Panc1 (cell line): ENCODE data around the gene RING1. TPM values are rescaled to one million over a fixed set of nuclear protein-coding genes. Genes with fewer than 3 reads are reported as not detected.

Source experiments
- ATAC-seq: fragments of 200-7000 bp; cut with Tn5 transposase; 2 replicates; pipeline ENCODE4 v1.9.1; 2020; ENCODE audit warnings: mild to moderate bottlenecking, moderate library complexity
- BruUV-seq: library from RNA; stranded (reverse); fragments of 400-500 nt; replicated peaks from 2 replicates; lab custom pipeline; 2021; lab: Mats Ljungman, UMichigan
- CTCF ChIA-PET: fragments of 300-600 bp; sonication (Branson Sonifier 250); formaldehyde crosslinking; loops from one replicate; lab custom pipeline; 2022; ENCODE audit warnings: antibody characterized with exemption; lab: Charles Lee
- POLR2A ChIA-PET: fragments of 300-600 bp; sonication (Branson Sonifier 250); formaldehyde crosslinking; loops from one replicate; lab custom pipeline; 2022; ENCODE audit warnings: antibody characterized with exemption; lab: Charles Lee
- DNase-seq: peaks from one replicate; pipeline ENCODE4 v3.0.0-alpha.2; 2010; ENCODE audit warnings: low read depth, low spot score
- H3K27ac ChIP-seq: 2 replicates; pipeline ENCODE4 v1.5.1; 2011; ENCODE audit warnings: mild to moderate bottlenecking, low read length, inconsistent platforms
- H3K27me3 ChIP-seq: fragments of 200-500 bp; sonication (Bioruptor generic); 2 replicates; pipeline ENCODE4 v1.6.0; 2014; ENCODE audit warnings: low read length, inconsistent platforms; ENCODE audit not compliant: control insufficient read depth, insufficient read depth
- H3K36me3 ChIP-seq: fragments of 200-500 bp; sonication (Bioruptor generic); 2 replicates; pipeline ENCODE4 v1.5.1; 2014; ENCODE audit warnings: inconsistent platforms, mild to moderate bottlenecking, low read length, moderate library complexity; ENCODE audit not compliant: control insufficient read depth, insufficient read depth
- H3K4me1 ChIP-seq: 2 replicates; pipeline ENCODE4 v1.5.1; 2011; ENCODE audit warnings: inconsistent platforms, mild to moderate bottlenecking, low read length, moderate library complexity; ENCODE audit not compliant: control insufficient read depth, insufficient read depth
- H3K4me3 ChIP-seq, 2 experiments: 2 replicates each; pipeline ENCODE4 v1.5.1; 2011 to 2012; ENCODE audit warnings: low read depth in 2 of 2, low read length in 2 of 2, mild to moderate bottlenecking in 2 of 2, inconsistent platforms in 1 of 2, moderate library complexity in 1 of 2
- H3K9me3 ChIP-seq: fragments of 200-500 bp; sonication (Bioruptor generic); 2 replicates; pipeline ENCODE4 v1.5.1; 2014; ENCODE audit warnings: low read depth, mild to moderate bottlenecking, inconsistent platforms, low read length, moderate library complexity; ENCODE audit not compliant: control insufficient read depth, insufficient read depth
- CTCF ChIP-seq: fragments of 450-650 bp; IDR thresholded peaks from 2 replicates; pipeline ENCODE4 v1.5.1; 2017; ENCODE audit warnings: mild to moderate bottlenecking
- POLR2AphosphoS5 ChIP-seq: IDR thresholded peaks from 2 replicates; pipeline ENCODE4 v1.6.1; 2012; ENCODE audit warnings: mild to moderate bottlenecking, low read depth, low read length, moderate library complexity
- SIN3A ChIP-seq: IDR thresholded peaks from 2 replicates; pipeline ENCODE4 v1.6.1; 2012; ENCODE audit warnings: low read depth, mild to moderate bottlenecking, low read length, moderate library complexity, borderline replicate concordance; ENCODE audit not compliant: insufficient read depth
- TCF7L2 ChIP-seq: IDR thresholded peaks from 2 replicates; pipeline ENCODE4 v1.6.1; 2011; ENCODE audit warnings: mild to moderate bottlenecking, low read depth, low read length, inconsistent platforms
- in situ Hi-C: cut with HindIII; loops from 2 replicates; pipeline ENCODE4 v1.10.0; 2016; ENCODE audit warnings: low sequenced_read_pairs, low pct_unique_long_range_greater_than_20kb
- intact Hi-C: fragments of 100-400 bp; cut with micrococcal nuclease; formaldehyde crosslinking; loops from one replicate; pipeline ENCODE4 v1.10.0; 2022; ENCODE audit not compliant: unreplicated experiment
- total RNA-seq: library from RNA; stranded (reverse); gene quantifications from one replicate; pipeline ENCODE4 v1.2.1, GENCODE V29; 2021; ENCODE audit not compliant: unreplicated experiment
- TF ChIP-seq, protein P1 (sequence below), 2 experiments: IDR thresholded peaks; 2 replicates each; pipeline ENCODE4 v1.6.1; 2011 to 2012; ENCODE audit warnings: low read depth in 2 of 2, control low read depth in 1 of 2, low read length in 1 of 2, mild to moderate bottlenecking in 1 of 2, moderate library complexity in 1 of 2; ENCODE audit not compliant: insufficient read depth in 1 of 2

RING1 gene
- total RNA-seq, 1 experiment from 2014 or later = 33.7 TPM

DNA sequence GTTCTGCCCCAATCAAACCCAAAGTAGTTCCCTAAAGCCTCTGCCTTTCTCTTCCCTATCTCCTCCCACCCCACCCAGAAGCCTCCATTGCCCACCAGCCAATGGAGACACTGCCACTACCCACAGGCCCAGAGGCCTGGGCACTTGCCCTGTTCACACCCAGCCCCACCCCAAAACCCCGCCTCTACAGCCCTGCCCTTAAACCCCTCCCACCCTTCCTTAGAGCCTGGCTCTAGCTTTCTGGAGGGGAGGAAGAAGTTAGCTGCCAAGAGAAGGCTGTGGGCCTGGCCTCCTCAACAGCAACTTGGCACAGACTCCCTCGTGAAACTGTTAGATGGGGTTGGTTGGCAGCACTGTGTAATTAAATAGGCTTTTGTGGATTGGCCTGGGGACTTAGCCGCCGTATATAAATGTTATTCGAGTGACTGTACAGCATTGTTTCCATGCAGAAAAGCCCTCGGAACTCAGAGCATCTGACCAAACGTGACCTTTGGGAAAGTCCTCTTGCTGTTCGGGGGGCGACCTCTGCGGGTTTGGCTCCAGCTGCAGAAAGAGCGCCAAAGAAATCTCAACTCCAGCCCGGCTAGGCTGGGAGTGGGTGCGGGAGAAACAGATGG, 47.5 kb upstream of the RING1 start:
- ChIA-PET POLR2A (no interaction called here), CTCF (interaction anchor here (0.6 to 0.8 kb wide), 5 partner anchors 19 to 657 kb away, joined by 3 to 12 read pairs (median 3); no protein-coding TSS in a partner anchor)
- intact Hi-C loops (no loop called here), in situ Hi-C loops (no loop called here)
- peak; percentile 43 for ATAC-seq
- H3K27me3 ChIP-seq = no peaks in the 10 kb centered on the region
- H3K4me3 ChIP-seq = peak overlapping the region; percentile 49 to 59; a peak in 2 of 4 replicates
- no peak for DNase-seq
- H3K9me3 ChIP-seq = no peaks in the 10 kb centered on the region
- TF ChIP-seq CTCF (no peak), SIN3A (no peak), TCF7L2 (no peak), POLR2AphosphoS5 (no peak)
- TF ChIP-seq, protein P1, sequence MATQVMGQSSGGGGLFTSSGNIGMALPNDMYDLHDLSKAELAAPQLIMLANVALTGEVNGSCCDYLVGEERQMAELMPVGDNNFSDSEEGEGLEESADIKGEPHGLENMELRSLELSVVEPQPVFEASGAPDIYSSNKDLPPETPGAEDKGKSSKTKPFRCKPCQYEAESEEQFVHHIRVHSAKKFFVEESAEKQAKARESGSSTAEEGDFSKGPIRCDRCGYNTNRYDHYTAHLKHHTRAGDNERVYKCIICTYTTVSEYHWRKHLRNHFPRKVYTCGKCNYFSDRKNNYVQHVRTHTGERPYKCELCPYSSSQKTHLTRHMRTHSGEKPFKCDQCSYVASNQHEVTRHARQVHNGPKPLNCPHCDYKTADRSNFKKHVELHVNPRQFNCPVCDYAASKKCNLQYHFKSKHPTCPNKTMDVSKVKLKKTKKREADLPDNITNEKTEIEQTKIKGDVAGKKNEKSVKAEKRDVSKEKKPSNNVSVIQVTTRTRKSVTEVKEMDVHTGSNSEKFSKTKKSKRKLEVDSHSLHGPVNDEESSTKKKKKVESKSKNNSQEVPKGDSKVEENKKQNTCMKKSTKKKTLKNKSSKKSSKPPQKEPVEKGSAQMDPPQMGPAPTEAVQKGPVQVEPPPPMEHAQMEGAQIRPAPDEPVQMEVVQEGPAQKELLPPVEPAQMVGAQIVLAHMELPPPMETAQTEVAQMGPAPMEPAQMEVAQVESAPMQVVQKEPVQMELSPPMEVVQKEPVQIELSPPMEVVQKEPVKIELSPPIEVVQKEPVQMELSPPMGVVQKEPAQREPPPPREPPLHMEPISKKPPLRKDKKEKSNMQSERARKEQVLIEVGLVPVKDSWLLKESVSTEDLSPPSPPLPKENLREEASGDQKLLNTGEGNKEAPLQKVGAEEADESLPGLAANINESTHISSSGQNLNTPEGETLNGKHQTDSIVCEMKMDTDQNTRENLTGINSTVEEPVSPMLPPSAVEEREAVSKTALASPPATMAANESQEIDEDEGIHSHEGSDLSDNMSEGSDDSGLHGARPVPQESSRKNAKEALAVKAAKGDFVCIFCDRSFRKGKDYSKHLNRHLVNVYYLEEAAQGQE (IDR thresholded peaks at IDR 0.05; ENCODE audit: insufficient read depth in 1 of 2, low read depth in 2 of 2, low read length in 1 of 2) = no peak
- no TSS peak for BruUV-seq
- no peaks in the 10 kb centered on the region for H3K36me3 ChIP-seq
- H3K27ac ChIP-seq = peak overlapping the region; percentile 41; the same call in 1 of the 2 replicates
- H3K4me1 ChIP-seq = peaks cover 13% of the 10 kb centered on the region

- no TSS peak for BruUV-seq
- peak overlapping the region; percentile 49 to 59 for H3K4me3 ChIP-seq
- H3K36me3 ChIP-seq = no peaks in the 10 kb centered on the region
- peak overlapping the region; percentile 66 for H3K27ac ChIP-seq
- H3K4me1 ChIP-seq = peaks cover 13% of the 10 kb centered on the region
- H3K9me3 ChIP-seq = no peaks in the 10 kb centered on the region
- TF ChIP-seq, protein P1 (IDR thresholded peaks at IDR 0.05; ENCODE audit: insufficient read depth in 1 of 2, low read depth in 2 of 2, low read length in 1 of 2) = no peak
- peak; percentile 99 for TF ChIP-seq CTCF
- CTCF ChIA-PET = interaction anchor here (0.5 to 0.9 kb wide), 7 partner anchors 10 to 656 kb away, joined by 3 to 12 read pairs (median 3); no protein-coding TSS in a partner anchor
- POLR2A ChIA-PET = no interaction called here
- DNase-seq (no peak), ATAC-seq (peak; percentile 91)
- in situ Hi-C loops = no loop called here
- intact Hi-C loops = no loop called here
- no peaks in the 10 kb centered on the region for H3K27me3 ChIP-seq
Observed at GRCh38 chr6:33161354-33162331, 46.7 kb upstream of the RING1 start.
